Activated CD4-positive, alpha-beta T cell treated with anti-CD3 and anti-CD28 coated beads, Interleukin-2, amount 50 U/mL, for 24 hours (primary cell): Measurements from ENCODE around the gene SPECC1.
"Not testable (repeated sequence)": the region's sequence is repeated elsewhere in the genome, so short reads cannot be mapped to it uniquely, and the experiment has no call there.

ENCODE experiments used
- DNase-seq, 2 donors: peaks; one replicate each; pipeline ENCODE4 v3.0.0-alpha.2; 2020; ENCODE audit warnings: low read depth in 1 of 2, low spot score in 1 of 2

Gene SPECC1

DNA sequence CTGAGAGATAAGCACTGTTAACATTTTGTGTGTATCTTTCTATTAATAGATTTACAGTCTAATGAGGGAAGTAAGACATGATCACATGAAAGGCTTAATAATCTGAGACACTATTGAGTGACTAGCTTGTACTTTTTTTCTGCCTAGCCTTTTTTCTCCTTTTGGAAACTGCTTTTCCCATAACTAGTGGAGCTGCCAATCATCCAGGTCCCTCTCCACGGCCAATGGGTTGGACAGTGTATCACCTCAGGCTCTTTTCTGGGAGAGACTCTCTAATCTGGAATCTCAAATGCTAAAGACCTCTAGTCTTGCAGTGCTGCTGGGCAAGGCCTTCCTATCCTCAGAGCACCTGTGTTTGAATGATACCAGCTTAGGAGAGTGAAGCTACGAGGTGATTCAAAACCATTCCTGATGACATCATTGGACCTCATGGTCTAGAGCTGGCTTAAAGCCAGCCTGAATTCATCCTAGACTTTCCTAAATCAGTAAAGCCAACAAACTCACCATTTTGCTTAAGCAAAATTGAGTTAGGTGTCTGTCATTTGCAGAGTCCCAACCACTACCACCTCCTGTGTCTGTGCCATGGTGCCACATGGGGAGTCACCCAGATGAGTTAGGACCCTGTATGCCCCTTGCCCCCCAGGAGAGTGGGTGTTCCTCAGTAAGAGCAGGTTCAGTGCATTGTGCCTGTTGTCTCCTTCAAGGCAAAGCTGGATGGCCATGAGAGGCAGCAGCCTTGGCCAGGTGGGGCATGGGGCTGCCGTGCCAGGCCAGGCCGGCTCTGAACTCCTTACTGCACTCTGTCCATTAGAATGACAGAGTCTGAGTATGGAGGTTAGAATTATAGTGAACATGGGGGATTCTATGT is 62.9 kb downstream of the SPECC1 start:
- DNase-seq = no peak

DNA sequence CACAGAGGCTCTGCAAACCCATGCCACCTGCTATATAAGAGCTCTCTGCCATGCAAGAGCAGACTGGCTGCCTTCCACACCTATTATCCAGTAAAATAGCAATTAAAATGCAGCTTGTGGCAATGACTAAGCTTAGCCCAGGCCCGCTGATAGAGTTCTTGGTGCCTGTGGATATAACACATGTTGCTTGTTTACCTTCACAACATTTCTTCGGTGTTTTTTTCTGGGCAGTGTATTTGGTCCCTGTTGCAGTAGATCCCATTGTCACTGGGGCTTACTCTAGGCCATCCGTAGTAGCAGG is 63.5 kb downstream of the SPECC1 start:
- no peak for DNase-seq

DNA sequence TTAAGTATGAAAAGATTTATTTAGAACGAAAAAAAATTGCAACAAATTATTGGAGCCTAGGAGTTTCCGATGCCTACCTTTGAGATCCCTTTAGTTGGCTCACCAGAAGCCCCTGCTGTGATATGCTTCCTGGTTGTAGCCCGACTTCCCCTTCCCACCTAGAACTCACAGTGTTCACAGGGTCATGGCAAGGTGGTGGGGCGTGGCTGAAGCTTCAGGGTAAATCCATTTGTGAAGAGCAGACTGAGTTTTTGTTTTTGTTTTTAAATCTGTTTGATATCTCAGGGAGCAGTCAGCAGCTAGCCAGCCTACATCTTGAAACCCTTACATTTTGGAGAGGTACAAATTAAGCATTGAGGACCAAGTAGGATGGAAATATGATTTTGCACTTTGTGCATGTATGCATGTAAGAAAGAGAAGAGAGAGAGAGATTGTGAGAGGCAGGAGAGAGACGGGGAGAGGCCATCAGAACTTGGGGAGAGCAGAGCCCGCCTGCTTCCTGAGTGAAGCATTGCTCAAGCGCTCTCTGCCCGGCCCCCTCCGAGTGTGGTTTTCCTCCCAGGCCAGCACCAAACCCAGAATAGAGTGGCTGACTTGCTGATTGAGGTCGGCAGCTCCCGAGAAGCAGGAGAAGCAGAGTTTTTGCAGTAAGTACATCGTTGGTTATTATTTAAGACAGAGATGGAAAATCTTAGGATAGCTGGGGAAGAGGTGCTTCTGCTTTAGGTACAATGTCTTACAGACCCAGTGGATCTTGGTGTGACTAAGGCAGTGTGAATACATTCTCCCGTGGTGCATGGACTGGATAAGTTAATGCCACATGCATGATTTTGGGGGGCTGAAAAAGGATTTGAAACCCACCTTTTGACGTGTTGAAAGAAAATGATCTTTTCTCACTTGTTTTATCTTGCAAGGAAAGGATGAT is 64.2 kb downstream of the SPECC1 start:
- no peak for DNase-seq

DNA sequence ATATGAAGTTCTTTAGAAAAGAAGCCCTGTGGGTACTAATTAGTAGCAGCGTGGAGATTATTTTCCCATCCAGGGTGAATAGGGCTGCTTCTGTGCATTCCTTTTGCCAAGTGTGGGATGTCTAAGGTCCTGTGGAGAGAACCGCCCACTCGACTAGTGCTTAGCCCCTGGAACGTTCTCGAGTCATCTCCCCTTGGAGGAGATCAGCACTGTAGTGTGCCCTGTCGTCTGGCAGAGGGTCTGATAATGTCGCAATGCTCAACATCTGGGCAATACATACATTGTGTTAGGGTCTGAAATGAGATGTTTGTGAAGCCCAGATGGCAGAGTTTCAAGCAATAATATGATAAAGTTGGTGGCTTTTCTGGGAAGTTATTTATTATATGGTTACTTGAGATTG is 64.8 kb downstream of the SPECC1 start:
- DNase-seq = no peak

DNA sequence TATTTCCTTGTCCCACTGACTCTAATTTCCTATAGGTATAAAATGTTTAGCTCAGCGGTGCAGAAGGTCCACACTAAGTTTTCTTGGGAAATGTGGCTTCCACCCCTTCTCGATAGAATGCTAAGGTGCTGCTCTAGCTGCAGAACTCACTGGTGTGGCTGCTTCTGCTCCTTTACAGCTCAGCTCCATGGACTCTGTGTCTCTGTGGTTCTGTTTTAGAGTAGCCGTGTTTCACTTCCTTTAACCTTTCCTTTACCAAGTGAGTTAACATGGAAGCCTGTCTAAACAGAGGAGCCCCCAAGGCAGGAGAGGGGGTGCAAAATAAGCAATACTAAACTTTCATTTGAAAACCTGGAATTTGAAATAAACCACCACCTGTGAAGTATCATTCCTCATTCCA is 65.3 kb downstream of the SPECC1 start:
- DNase-seq = no peak

DNA sequence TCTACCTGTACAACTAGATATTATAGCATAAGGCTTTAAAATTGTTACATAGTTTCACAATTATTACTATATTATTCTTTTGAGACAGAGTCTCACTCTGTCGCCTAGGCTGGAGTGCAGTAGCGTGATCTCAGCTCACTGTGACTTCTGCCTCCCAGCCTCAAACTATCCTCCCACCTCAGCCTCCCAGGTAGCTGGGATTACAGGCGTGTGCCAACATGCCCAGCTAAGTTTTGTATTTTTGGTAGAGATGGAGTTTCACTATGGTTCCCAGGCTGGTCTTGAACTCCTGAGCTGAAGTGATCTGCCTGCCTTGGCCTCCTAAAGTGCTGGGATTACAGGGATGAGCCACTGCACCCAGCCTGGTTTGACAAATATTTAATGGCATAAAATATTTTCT is 67.0 kb downstream of the SPECC1 start:
- not testable (repeated sequence) for DNase-seq

DNA sequence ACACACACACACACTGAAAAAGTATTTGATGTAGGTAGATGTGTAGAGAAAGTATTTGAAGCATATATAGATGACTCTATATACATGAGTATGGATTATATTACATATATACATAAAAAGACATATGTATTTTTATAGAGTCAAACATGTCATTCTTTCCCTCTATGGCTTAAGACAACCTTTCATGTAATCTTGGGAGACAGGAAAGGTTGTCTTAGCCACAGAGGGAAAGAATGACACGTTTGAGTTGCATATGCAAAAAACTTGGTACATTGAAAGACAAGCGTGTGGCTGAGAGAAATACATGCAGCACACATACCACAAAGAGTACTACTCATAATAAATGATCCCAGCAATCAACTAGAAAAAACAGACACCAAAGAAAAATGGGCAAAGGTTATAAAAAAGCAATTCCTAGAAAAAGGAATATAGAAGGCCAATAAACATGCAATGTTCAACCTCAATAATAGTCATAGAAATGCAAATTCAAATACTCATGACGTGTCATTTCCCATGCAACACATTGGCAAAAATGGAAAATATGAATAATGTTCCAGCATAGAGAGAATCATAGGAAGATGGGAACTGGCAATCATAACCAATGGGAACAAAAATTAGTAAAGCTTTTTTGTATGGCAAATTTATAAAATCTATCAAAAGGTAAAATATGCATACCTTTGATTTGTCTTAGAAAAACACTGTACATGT is 69.0 kb downstream of the SPECC1 start:
- DNase-seq = no peak

DNA sequence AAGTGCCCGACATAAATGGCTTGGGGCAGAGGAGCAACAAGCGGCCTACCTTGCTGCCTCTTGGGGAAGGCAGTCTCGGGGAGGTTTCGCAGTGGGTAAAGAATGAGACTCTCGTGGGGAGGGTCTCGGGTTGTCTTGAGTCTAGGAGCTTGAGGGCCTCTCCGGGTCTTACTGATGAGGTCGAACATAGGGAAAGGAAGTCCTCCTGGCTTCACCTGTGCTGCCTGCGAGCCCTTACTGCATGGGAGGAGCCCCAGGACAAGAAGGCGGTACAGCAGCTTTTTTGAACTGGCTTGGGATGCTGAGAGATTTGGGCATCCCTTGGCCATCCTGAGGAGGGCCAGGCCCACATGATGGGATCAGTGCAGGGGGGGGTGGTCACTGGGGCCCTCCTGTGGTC is 71.4 kb downstream of the SPECC1 start:
- no peak for DNase-seq

DNA sequence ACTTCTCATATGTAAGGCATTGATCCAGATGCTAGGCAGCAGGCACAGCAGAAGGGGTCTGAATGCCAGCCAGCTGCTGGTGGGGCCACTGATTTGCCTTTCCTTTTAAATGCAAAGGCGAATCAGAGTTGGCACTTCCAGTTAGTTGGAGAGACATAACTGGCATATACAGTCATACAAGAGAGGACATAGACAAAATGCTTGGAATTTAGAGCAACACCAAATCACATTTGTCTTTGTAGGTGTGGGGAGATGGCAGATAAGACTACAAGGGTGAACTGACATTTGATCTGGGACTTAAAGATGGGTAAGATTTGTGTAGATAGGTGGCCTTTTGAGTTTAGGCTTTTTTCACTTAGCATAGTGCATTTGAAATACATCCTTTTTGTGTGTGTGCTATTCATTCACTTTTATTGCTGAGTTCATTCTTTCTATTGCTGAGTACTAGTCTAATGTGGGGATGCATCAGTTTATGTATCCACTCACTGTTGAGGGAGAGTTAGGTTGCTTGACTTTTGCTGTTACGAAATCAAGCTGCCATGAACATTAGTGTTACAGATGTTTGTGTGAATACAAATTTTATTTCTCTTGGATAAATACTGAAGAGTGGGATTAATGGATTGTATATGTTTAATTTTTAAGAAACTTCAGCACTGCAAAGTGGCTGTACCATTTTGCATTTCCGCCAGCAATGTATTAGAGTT is 74.1 kb downstream of the SPECC1 start:
- DNase-seq = no peak

DNA sequence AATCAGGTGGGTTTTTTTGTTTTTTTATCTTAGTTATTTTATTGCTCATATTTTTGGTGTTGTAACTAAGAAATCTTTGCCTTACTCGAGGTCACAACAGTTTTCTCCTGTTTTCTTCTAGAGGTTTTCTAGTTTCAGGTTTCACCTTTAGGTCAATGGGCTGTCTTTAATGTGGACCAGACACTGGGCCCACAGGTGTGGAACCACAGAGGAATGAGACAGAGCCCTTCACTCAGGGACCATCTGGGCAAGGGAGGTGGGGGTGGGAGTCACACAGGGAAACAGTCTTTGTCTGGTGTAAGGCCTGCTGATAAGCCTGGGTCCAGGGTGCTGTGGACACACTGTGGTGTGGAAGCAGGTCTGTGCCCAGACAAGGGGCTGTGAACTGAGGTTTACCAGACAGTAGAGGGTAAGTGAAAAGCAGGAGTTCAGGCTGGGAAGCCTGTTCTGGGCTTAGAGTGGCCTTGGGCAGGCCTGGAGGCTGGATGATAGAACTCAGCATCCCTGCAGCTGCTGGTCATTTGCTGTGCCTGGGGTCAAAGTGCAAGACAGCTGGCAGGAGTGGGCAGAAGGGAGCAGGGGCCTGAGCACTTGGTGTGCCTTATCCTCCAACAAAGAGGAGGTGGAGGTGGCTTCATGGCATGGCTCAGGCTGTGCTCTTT is 75.6 kb downstream of the SPECC1 start:
- no peak for DNase-seq

DNA sequence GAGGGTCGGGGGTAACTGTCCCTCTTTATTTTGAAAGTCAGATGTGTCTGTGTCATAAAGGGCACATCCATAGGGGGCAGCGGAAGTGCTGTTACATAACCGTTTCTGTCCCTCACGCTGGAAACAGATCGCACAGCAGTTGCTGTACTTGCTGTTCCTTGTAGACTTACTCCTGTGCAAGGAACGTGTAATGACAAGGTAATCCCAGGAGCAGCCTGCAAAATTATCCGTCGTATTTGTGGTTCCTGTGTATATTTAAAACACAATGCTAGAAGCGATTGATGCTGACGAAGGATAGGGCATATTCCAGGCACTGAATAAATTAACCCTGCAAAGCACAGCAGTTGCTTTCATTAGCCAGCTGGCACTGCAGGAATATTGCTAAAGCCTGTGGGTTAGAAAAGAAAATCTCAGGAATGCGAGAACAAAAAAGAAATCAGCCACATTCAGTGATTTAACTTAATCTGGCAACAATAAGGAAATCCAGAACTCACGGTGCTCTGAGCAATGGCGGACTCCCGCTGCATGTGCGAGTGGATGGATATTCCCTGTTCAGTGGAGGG is 76.2 kb downstream of the SPECC1 start:
- DNase-seq = no peak

DNA sequence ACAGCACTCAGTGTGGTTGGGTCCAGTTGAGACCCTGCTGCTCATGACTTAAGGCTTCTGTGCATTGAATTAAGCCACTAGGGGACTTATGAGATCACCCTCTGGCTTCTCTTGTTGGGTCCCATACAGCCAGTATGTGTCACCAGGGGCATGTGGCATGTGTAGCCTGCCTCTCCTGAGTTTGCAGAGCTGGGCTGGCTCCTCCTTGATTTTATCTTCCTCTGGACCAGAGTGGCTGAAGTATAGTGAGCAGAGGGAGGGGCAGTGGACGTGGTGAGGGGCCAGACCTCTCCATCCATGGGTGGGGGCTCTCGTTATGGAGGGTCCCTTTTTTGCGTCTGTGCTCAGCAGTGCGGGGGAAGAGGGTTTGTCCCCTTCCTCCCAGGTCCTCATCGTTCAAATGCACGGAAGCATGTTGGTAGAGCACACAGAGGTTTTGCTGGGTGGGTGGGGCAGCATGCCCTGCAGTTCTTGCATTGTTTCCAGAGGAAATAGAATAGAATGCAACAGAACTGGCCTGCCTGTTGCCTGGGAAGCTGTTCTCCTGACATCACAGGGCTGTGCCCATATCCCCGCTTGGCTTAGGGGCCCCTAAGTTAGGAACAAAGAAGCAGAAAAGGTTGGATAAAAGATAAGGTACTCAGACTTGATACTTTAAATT is 77.4 kb downstream of the SPECC1 start:
- DNase-seq = no peak

DNA sequence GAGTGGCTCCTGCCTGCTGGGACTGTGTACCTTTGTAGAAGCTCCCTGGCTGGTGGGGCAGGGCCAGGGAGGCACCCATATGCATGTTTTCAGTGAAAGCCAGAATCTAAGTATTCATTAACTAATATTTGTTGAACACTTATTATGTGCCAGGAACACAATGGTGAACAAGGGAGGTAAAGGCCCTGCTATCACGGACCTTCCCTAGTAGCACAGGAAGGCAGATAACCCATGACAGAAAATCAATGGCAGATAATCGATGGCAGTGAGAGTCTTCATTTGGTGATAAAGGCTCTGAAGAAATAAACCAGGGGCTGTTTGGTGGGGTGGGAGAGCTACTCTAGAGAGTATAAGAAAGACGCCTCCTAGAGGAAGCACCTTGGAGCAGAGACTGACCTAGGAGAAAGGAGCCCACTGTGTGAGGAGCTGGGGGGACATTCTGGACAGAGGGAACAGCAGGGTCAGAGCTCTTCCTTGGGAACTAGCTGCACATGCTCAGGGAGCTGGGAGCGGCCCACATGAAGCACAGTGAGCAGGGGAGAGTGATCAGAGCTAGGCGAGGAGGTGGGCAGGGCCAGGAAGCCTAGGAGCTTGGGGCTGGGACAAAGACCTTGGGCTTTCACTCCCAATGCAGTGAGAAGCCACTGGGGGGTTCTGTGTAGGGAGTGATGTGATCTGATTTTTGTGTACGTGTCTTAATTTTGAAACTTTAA is 78.5 kb downstream of the SPECC1 start:
- no peak for DNase-seq

DNA sequence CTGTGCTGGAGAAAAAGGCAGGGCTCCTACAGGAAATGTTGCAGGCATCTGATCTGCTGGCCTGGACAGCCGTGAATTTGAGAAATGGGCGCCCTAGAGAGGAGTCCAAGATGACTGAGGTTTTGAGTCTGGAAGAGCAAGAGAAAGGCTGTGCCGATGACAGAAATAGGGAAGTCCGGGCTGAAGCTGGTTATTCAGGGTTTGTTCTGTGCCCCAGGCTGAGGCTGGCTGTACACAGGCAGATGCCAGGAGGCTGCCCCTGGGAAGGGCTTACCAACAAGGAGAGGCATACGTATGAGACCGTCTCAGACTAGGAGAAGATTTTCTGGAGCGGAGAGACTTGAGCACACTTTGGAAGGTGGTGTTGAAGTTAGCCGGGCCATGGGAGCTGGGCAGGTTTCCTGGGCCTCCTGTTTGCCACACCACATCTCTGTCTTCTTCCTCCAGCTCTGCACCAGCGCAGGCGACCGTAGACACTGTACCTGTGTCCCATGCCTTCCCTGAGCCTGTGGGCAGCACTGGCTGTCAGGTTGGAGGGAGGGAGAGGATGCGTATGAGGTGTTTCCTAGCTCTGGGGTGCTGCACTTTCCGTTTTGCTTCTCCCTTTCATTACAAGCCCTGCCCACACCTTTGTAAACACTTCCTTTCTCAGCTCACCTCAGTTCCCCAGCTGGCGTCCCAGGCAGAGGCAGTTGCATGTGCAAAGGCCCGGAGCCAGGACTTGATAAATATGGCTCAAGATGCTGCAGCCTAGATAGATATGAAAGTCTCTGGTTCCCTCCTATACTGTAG is 80.8 kb downstream of the SPECC1 start:
- DNase-seq = no peak

DNA sequence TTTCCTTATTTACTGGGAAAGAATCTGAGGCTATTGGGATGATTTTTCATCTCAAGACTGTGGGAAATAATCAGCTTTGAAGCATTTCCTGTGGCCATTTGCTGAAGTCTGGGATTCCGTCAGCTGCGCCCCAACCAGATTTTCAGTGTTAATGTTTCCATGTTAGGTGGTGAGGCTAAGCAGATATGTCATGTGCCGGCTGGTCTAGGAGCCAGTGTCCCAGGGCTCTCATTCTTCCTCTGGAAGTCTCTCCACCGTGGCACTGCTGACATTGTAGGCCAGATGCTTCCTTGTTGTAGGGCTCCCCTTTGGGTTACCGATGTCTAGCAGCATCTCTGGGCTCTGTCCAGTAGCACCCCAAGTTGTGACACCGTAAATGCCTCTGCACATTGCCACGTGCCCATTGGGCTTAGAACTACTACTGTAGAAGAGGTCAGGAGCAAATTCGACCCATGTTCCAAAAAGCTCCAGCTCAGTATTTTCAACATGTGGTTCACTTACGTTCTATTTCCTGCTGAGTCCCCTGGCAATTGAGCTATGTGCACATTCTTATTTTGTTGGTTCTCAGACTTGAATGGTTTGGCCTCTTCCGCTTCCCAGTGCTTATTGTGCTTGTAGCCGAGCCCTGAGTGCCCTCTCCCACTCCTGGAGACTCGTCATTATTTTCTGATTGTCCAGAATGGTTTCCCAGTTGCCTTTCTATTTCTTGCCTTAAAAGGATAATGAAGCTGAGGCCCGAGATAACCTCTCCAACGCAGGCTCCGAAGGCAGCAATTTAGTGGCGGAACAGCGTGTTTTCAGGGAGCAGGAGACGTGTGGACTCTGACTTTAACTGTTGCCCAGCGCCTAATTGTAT is 82.2 kb downstream of the SPECC1 start:
- DNase-seq = no peak

DNA sequence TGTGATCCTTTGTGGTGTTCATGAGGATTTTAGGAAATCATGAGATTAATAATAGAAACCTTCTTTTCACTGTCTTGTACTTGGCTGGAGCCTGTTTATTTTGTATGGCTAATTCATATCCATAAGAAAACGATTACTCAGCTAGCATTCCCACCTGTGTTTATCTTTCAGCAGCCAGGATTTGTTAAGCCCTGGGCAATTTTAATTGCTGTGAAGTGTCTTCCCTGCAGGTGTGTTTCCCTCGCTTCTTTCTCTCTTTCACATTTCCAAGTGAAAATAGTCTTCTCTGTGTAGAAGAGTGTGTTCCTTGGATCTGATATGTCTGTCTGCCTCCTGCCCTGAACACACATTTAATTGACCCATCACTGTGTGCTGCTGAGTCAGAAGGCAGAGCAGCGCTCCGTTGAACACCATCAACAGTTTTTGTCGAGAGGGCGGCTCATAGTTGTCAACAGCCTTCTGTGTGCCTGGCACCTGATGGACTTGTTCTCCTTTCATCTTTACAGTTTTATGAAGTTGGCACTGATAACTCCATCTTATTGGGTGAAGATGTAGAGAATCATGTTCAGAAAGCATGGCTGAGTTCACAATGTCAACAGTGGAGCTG is 83.2 kb downstream of the SPECC1 start:
- no peak for DNase-seq
